Effector memory CD8-positive, alpha-beta T cell (primary cell): ENCODE data around the gene CFAP58.
A peak's percentile ranks its signal among the peaks of the same experiment; 100 is the strongest.

Experiments used
- ATAC-seq: fragments of 150-1000 bp; cut with Tn5 transposase; replicated peaks from 2 replicates; pipeline ENCODE4 v1.10.0; 2021; ENCODE audit warnings: mild to moderate bottlenecking, moderate library complexity
- DNase-seq, 3 experiments: peaks; one replicate each; pipeline ENCODE4 v3.0.0; 2021
- H3K27ac Mint-ChIP-seq, 2 donors: one replicate each; pipeline ENCODE4 v1.8.0; 2022; ENCODE audit warnings: mild to moderate bottlenecking in 2 of 2, mixed read lengths in 2 of 2, moderate library complexity in 2 of 2
- H3K27me3 Mint-ChIP-seq, 2 donors: one replicate each; pipeline ENCODE4 v1.8.0; 2022; ENCODE audit warnings: mixed read lengths in 2 of 2
- H3K36me3 Mint-ChIP-seq: one replicate; pipeline ENCODE4 v1.8.0; 2022; ENCODE audit warnings: mild to moderate bottlenecking, moderate library complexity, mixed read lengths; ENCODE audit not compliant: insufficient read depth
- H3K4me1 Mint-ChIP-seq, 2 donors: one replicate each; pipeline ENCODE4 v1.8.0; 2022; ENCODE audit warnings: low read depth in 2 of 2, mixed read lengths in 2 of 2
- H3K4me3 Mint-ChIP-seq, 2 donors: one replicate each; pipeline ENCODE4 v1.8.0; 2022; ENCODE audit warnings: mild to moderate bottlenecking in 2 of 2, mixed read lengths in 2 of 2, moderate library complexity in 2 of 2
- H3K9me3 Mint-ChIP-seq, 2 donors: one replicate each; pipeline ENCODE4 v1.8.0; 2022; ENCODE audit warnings: mixed read lengths in 2 of 2

Gene CFAP58

DNA sequence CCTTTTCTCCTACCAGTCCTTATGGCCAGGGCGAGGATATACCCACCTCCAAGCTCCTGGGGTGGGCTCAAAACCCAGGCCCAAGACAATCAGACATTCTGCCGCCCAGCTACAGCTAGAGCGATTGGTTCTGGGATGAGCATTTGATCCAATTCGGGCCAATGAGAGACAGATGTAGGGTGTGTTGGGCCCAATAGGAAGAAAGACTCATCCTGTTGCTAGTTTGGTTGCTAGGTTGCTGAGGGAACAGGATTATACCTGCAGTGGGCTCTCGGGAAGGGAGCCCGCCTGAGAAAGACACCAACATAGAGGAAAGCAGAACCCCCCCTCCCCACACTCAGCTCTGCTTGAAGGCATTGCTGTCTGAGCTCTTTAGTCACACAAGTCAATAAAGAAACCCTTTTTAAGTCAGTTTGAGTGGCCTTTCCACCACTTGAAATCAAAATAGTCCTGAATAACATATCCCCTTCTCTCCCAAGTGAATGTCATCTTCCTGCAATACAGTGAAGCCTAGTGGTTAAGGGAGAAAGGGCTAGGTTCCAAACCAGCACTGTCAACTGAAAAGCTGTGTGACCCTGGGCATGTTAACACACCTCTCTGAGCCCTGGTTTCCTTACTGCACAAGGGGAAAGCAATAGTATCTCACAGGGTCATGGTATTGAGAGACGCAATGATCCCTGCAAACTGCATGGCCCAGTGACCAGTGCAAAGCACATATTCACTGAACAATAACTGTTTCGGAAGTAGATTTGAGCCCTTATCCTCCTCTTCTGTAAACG lies 37.1 kb upstream of the CFAP58 start:
- H3K36me3 Mint-ChIP-seq, result peaks cover 80% of the 10 kb centered on the region
- peaks cover 38 to 57% of the 10 kb centered on the region in 2 donors for H3K4me1 Mint-ChIP-seq
- no peaks in the 10 kb centered on the region for H3K9me3 Mint-ChIP-seq

DNA sequence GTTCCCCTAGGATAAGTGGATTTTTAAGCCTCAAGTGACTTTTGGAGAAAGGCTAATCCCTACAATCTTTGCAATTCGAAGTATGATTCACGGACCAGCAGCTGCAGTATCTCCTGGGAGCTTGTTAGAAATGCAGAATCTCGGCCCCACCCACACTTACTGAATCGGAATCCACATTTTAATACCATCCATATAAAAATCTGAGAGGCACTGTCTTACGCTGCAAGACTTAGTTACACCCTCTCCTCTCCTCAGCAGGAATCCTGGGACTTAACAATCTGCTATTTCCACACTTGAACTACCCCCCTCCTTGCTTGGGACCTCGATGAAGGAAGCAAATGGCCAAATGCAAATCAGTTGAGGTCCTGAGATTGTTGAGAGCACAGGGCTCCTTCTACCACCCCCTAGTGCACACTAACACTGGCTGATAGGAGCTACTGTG lies 36.3 kb upstream of the CFAP58 start:
- H3K4me3 Mint-ChIP-seq, result no peak overlapping the region

More for the DNA sequence above, 37.1 kb upstream of the CFAP58 start:
- Mint-ChIP-seq H3K27ac (peak overlapping the region; percentile 0 to 85), H3K27me3 (no peaks in the 10 kb centered on the region), H3K4me3 (no peak overlapping the region)
- ATAC-seq, result no peak
- DNase-seq, result no peak

DNA sequence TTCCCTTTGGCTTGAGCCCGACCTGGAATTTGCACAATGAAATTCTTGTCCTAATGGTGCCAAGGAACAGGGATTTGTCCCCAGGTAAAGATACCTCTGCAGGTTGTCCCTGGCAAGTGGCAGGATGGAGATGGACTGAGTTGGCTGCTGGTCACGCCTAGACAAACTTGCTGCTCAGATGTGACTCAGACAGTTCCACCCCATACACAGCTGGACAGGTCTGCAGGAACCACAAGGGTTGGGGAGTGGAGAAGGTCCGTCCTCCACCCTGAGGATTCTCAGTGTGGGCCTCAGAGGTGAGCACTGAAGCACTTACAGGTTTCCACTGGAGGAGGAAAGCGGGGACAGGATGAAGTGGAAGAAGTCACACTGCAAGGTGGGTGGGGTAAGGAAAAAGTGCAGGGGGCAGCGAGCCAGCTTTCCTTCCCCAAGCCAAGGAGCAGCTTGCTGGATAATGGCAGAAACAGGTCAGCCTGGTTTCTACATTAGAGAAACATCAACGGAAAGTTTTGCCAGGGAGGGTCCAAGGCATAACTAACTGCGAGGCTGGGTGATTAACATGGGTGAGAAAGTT lies 35.8 kb upstream of the CFAP58 start:
- no peak for ATAC-seq

More for the DNA sequence above, 36.3 kb upstream of the CFAP58 start:
- peaks cover 82% of the 10 kb centered on the region for H3K36me3 Mint-ChIP-seq
- H3K4me1 Mint-ChIP-seq, result peaks cover 45 to 59% of the 10 kb centered on the region in 2 donors
- H3K27me3 Mint-ChIP-seq, result no peaks in the 10 kb centered on the region
- no peaks in the 10 kb centered on the region for H3K9me3 Mint-ChIP-seq
- ATAC-seq (no peak), DNase-seq (no peak)
- peak overlapping the region; percentile 0 to 81 for H3K27ac Mint-ChIP-seq

DNA sequence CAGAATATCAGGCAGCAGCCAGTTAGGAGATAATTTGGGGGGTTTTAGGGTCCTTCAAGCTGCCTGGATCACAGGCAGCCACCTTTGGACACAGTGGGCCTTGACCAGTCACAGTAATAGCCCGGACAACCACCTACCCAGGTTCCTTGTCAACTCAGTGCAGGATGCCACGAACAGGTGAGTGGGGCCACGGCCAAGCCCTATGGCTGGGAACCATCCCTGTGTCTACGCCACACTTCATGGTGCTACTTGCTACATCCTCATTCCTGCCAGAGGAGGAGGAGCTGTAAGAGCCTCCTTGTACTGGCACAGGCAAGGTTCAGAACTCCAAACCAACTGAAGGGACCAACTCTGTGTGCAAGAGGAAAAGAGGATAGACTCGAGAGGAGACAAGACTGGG lies 35.3 kb upstream of the CFAP58 start:
- H3K4me3 Mint-ChIP-seq, result peak overlapping the region in 1 of 2 donors; percentile 2
- peak overlapping the region in 1 of 2 donors; percentile 81 for H3K27ac Mint-ChIP-seq
- DNase-seq, result no peak
- H3K27me3 Mint-ChIP-seq, result no peaks in the 10 kb centered on the region
- no peak for ATAC-seq
- peaks cover 82% of the 10 kb centered on the region for H3K36me3 Mint-ChIP-seq
- H3K4me1 Mint-ChIP-seq, result peaks cover 50 to 65% of the 10 kb centered on the region in 2 donors
- H3K9me3 Mint-ChIP-seq, result no peaks in the 10 kb centered on the region

More for the DNA sequence above, 35.8 kb upstream of the CFAP58 start:
- Mint-ChIP-seq H3K36me3 (peaks cover 82% of the 10 kb centered on the region), H3K4me3 (peak overlapping the region in 1 of 2 donors; percentile 2), H3K9me3 (no peaks in the 10 kb centered on the region), H3K4me1 (peaks cover 48 to 60% of the 10 kb centered on the region in 2 donors), H3K27me3 (no peaks in the 10 kb centered on the region), H3K27ac (peak overlapping the region in 1 of 2 donors; percentile 81)
- no peak for DNase-seq

DNA sequence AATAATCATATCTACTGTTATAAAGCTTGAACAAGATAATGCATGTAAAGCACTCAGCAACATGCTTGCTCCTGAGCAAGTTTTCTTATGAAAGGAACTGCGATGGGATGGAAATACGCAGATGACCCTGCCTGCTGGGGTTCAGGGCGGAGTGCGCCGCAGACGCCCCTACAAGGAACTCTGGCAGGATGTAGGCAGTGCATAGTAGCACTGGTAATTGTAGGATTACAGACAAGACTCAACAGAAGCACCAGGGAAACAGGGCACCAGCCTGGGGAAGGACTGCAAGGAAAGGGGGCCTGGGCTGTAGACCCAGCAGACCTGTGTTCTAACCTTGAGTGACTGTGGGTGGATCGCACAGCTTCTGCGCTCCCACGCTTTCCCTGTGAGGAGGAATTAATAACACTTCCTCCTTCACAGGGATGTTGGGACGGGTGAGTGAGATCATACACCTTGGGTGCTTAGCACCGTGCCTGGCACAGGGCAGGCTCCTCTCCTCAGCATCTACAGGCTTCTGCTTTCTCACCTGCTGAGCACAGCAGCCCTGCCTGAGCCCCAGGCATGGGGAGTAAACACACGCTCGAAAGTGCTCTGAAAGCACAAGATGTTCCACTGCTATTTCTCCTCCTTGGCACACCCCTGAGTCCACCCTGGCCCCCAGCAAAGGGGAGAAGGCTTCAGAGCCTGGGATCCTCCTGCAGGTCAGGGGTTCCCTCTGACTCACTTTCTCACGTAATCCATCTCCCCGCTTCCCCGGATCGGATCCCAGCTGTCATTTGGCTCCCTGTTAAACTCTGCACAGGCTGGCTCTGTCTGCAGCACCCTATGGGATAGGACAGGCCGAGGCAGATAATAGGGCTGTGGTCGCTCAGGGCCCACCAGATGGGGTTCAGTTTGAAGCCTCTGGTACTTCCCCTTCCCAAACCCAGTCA lies 34.6 kb upstream of the CFAP58 start:
- H3K4me1 Mint-ChIP-seq, result peaks cover 55 to 73% of the 10 kb centered on the region in 2 donors
- H3K27ac Mint-ChIP-seq, result peak overlapping the region in 1 of 2 donors; percentile 12
- peak overlapping the region in 1 of 2 donors; percentile 23 for H3K4me3 Mint-ChIP-seq
- H3K27me3 Mint-ChIP-seq, result no peaks in the 10 kb centered on the region
- DNase-seq (no peak), ATAC-seq (no peak)
- H3K9me3 Mint-ChIP-seq, result no peaks in the 10 kb centered on the region
- H3K36me3 Mint-ChIP-seq, result peaks cover 82% of the 10 kb centered on the region

DNA sequence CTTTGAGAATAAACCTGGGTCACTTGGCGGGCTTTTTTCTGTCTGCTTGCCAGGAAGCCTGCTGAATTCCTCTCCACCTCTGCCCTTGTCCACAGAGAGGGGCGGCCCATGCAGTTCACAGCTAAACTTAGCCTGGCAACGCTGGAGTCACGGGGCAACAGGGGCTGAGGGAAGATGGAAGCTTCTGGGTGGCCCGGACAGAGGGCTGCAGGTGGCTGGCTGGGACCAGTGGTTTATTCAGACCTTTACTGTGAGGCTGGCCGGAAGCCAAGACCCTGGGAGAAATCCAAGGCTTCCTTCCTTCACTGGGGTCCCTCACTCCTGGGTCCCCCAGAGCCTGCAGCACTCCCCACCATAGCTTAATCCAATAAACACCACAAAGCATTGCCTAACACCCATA lies 32.4 kb upstream of the CFAP58 start:
- H3K27me3 Mint-ChIP-seq, result no peaks in the 10 kb centered on the region
- no peaks in the 10 kb centered on the region for H3K9me3 Mint-ChIP-seq
- peak overlapping the region; percentile 75 to 84 for H3K4me3 Mint-ChIP-seq
- H3K36me3 Mint-ChIP-seq, result peaks cover 81% of the 10 kb centered on the region
- ATAC-seq (no peak), DNase-seq (no peak)
- peak overlapping the region; percentile 8 to 95 for H3K27ac Mint-ChIP-seq
- H3K4me1 Mint-ChIP-seq, result peaks cover 76 to 93% of the 10 kb centered on the region in 2 donors

DNA sequence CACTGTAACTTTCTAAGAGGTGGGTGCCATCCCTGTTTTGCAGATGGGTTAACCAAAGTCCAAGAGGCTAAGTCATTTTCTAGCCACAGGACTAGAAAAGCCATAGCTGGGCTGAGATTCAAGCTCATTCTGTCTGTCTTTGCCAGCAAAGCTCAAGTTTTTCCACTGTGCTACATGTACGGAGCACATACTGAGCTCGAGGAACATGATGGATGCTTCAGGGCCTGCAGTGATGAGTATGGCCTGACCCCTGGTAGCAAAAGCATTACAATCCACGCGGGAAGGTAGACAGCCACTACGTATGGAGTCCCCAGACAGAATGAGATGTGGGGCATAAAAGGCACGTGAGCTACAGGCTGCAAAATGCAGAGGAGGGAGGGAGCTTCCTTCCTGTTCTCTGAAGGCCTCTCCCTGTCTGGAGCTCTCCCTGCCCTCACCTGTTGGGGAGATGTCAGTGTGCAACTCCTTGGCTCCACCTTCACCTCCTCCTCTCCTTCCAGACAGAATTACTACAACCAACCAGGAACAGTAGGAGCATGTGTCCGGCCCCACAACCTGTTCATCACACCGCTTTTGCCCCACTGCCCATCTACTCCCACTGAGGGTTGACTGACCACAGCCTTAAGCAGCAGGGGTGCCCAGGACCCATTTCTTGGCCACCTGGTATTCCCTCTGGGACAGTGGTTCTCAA lies 31.8 kb upstream of the CFAP58 start:
- peaks cover 83 to 97% of the 10 kb centered on the region in 2 donors for H3K4me1 Mint-ChIP-seq
- H3K27ac Mint-ChIP-seq, result peak overlapping the region; percentile 90 to 95
- DNase-seq (no peak), ATAC-seq (peak; percentile 59)
- no peaks in the 10 kb centered on the region for H3K9me3 Mint-ChIP-seq
- H3K36me3 Mint-ChIP-seq, result peaks cover 86% of the 10 kb centered on the region
- peak overlapping the region; percentile 75 to 84 for H3K4me3 Mint-ChIP-seq
- H3K27me3 Mint-ChIP-seq, result no peaks in the 10 kb centered on the region

DNA sequence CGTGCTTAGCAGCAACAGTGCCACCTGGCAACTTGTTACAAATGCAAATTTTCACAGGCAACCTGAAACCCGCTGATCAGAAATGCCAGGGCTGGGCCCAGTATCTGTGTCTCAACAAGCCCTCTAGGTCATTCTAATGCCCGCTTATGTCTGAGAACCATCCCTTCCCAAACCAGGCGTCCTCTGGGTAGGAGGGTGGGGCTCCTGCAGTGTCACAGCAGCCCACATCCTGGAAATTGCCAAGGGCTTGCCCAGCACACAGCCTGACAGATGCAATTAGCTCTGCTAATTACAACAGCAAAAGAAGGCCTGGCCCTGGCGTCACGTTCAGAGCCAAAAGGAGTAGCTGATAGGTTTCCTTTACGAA lies 31.2 kb upstream of the CFAP58 start:
- Mint-ChIP-seq H3K9me3 (no peaks in the 10 kb centered on the region), H3K4me1 (peaks cover 85 to 97% of the 10 kb centered on the region in 2 donors), H3K4me3 (peak overlapping the region; percentile 75 to 84), H3K36me3 (peaks cover 86% of the 10 kb centered on the region), H3K27me3 (no peaks in the 10 kb centered on the region), H3K27ac (peak overlapping the region; percentile 90 to 95)
- DNase-seq (no peak), ATAC-seq (peak; percentile 41)

DNA sequence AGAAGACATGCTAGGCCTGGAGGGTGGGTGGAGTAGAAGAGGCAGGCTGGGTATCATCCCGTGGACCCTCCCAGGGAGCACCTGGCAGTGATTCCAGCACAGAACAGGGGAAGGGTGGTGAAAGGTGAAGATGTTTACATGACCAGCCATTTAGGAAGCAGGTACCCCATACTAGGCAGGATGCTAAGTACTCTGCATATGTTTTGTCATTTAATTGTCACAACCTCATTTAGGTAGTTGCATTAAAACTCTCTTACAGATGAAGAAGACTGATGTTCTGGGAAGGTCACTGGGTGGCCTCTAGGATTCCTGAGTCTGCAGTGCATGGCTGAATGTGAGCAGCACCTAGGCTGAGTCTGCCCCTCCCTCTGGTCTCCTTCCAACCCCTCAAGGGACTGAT lies 30.5 kb upstream of the CFAP58 start:
- Mint-ChIP-seq H3K4me3 (peak overlapping the region; percentile 75 to 84), H3K36me3 (peaks cover 87% of the 10 kb centered on the region), H3K27ac (peak overlapping the region; percentile 90 to 95), H3K9me3 (no peaks in the 10 kb centered on the region), H3K27me3 (no peaks in the 10 kb centered on the region), H3K4me1 (peaks cover 85 to 98% of the 10 kb centered on the region in 2 donors)
- no peak for DNase-seq
- no peak for ATAC-seq

DNA sequence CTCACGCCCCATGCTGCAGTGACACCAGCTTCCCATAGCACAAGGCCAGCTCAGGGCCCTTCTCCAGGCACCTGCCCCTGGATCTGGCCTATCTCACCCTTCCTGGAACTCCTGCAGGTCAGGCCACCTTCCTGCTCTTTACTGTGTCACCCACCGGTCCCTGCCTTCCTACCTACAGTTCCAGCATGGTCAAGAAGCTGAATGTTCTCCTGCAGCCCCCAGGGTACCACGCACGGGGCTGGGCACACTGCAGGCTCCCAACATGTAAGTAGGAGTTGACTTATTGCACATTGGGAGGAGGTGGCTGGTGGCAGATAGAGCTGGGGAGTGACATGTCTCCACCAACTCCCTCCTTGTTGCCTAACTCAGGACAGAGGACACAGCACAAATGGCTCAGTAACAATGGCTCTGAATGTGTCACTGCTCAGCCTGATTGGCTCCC lies 29.9 kb upstream of the CFAP58 start:
- peaks cover 89% of the 10 kb centered on the region for H3K36me3 Mint-ChIP-seq
- DNase-seq (no peak), ATAC-seq (no peak)
- H3K4me1 Mint-ChIP-seq, result peaks cover 86 to 98% of the 10 kb centered on the region in 2 donors
- H3K27ac Mint-ChIP-seq, result peak overlapping the region; percentile 87 to 95
- H3K9me3 Mint-ChIP-seq, result no peaks in the 10 kb centered on the region
- H3K27me3 Mint-ChIP-seq, result no peaks in the 10 kb centered on the region
- H3K4me3 Mint-ChIP-seq, result peak overlapping the region; percentile 56 to 84

DNA sequence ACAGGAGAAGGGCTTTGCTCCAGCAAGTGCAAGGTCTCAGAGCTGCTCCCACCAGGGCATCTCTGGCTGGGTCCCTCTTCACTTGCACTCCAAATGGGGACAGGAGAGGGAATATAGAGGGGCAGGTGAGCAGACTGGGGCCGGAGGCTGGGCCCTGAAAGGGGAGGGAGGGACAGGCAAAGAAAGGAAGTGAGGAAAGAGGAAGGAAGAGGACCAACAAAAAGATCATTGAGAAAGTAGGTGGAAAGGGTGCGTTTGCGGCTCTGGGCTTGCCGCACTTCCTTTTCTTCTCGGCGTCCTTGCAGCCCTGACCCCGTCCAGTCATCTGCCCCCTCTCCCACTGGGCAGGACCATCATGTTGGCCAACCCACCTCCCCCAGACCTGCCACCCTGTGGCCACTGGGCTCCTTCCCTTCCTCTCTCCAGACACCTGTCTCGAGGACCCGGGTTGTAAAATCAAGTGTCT lies 29.4 kb upstream of the CFAP58 start:
- H3K4me3 Mint-ChIP-seq, result peak overlapping the region; percentile 56 to 84
- no peaks in the 10 kb centered on the region for H3K27me3 Mint-ChIP-seq
- H3K27ac Mint-ChIP-seq, result peak overlapping the region; percentile 87 to 95
- ATAC-seq, result no peak
- H3K9me3 Mint-ChIP-seq, result no peaks in the 10 kb centered on the region
- H3K4me1 Mint-ChIP-seq, result peaks cover 88 to 98% of the 10 kb centered on the region in 2 donors
- H3K36me3 Mint-ChIP-seq, result peaks cover 91% of the 10 kb centered on the region
- DNase-seq, result no peak

DNA sequence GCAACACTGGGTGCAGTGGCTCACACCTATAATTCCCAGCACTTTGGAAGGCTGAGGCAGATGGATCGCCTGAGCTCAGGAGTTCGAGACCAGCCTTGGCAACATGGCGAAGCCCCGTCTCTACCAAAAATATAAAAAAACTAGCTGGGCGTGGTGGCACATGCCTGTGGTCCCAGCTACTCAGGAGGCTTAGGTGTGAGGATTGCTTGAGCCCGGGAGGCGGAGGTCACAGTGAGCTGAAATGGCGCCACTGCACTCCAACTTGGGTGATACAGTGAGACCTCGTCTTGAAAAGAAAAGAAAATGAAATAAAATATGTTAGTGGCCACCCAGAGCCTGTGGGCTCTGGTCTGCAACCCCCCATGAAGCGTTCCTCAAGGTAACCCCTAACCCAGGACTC lies 28.7 kb upstream of the CFAP58 start:
- H3K9me3 Mint-ChIP-seq, result no peaks in the 10 kb centered on the region
- H3K4me3 Mint-ChIP-seq, result peak overlapping the region; percentile 69 to 84
- peaks cover 88 to 98% of the 10 kb centered on the region in 2 donors for H3K4me1 Mint-ChIP-seq
- ATAC-seq (no peak), DNase-seq (no peak)
- H3K27ac Mint-ChIP-seq, result peak overlapping the region; percentile 87 to 95
- peaks cover 94% of the 10 kb centered on the region for H3K36me3 Mint-ChIP-seq
- no peaks in the 10 kb centered on the region for H3K27me3 Mint-ChIP-seq
